GM12864 (cell line): ENCODE results near the gene CXCR2.
A peak's percentile ranks its signal among the peaks of the same experiment; 100 is the strongest.

ENCODE experiments used
- DNase-seq: peaks from one replicate; pipeline ENCODE4 v3.0.0-alpha.2; 2011; ENCODE audit warnings: low read depth
- H3K4me3 ChIP-seq: 2 replicates; pipeline ENCODE4 v1.5.1; 2011; ENCODE audit warnings: mild to moderate bottlenecking, low read depth, low read length, control low read depth
- CTCF ChIP-seq: IDR thresholded peaks from 2 replicates; pipeline ENCODE4 v1.5.1; 2011; ENCODE audit warnings: low read depth, mild to moderate bottlenecking, moderate library complexity, low read length, control low read depth, inconsistent platforms; ENCODE audit errors: missing control alignments

Gene CXCR2

GRCh38 chr2:218125626-218126080 lies at the start of gene CXCR2:
Gene CXCR2, plus strand, starts transcription at chr2:218126028. Its CDS starts 8,774 bp downstream, at chr2:218134802.
- DNase-seq = no peak
- no peak within 1 kb of the TSS for H3K4me3 ChIP-seq
- TF ChIP-seq CTCF = peak; percentile 15

DNA sequence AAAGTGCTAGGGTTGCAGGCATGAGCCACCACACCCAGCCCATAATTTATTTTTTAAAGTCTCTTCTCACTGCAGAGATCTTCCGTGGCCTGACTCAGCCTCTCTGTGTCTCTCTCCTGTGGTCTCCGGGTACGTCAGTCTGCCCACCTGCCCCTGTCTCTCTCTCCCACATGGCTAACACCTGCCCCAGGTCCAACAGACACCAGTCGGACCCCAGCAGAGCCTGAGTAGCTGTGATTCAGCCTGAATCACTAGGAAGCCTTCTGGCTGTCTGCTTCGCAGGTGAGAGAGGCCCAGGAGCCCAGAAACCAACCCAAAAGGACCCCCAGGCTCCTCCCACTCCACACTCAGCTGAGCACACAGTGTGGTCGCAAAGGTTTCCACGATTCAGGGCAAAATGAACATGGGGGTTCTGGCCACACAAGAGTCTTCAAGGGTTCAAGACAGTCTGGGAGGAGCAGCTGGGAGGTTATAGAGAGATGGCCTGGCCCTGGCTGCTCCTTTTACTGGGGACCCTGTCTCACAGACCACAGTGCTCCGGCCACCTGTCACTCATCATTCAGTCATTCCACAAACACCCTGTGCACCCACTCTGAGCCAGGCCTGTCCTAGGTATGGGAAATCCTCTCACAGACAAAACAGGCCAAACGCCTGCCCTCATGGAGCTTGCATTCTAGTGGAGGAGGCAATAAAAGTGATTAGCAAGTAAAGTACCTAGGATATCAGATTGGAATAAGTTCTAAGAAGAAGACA lies 48.2 kb upstream of the CXCR2 start:
- no peak for TF ChIP-seq CTCF
- no peak for DNase-seq
- no peak overlapping the region for H3K4me3 ChIP-seq

DNA sequence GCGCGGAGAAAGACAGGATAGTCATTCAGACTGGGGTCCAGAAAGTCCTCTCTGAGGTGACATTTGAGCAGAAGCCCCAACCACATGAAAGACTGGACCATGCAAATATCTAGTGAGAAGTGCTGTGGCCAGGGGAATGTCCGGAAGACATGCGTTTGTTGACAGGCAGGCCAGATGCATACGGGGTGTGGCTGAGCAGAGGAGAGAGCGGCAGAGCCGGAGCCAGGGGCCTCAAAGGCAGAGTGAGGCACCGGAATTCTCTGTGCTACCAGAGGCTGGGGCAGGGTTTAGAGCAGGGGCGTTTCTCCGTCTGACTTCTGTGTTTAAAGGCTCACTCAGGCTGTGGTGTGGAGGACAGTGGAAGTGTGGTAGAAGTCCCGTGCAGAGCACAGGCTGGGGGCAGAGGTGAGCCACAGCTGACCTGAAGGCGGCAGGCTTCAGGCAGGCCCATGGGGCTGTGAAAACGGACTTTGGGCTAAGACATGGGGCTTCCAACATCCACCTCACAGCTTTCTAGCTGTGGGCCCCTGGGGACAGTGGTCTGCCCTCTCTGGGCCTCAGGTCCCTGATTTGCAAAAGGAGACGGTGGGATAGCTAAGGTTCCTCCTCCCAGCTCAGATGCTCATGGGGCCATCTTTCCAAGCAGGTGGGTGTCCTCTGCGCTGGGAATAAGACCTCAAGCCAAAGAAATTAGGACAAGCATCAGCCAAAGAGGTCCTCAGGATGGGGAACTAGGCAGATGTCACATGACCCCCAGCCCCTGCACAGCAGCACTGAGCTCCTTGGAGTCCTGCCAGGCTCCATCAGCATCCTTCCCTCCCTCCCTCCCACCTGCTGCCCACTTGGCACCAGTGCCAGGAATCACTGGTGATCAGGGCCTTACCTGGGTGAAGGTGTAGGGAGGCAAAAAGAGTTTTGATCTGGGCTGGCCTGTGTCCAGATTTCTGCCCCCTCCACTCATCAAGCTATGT lies 45.6 kb upstream of the CXCR2 start:
- no peak for TF ChIP-seq CTCF
- H3K4me3 ChIP-seq = no peak overlapping the region
- no peak for DNase-seq

- no peak overlapping the region for H3K4me3 ChIP-seq
- no peak for TF ChIP-seq CTCF
- peak; percentile 57 for DNase-seq
These were observed 44.8 kb upstream of the CXCR2 start for GRCh38 chr2:218081063-218081462.

GRCh38 chr2:218081695-218082094 lies 44.1 kb upstream of the CXCR2 start:
- no peak overlapping the region for H3K4me3 ChIP-seq
- DNase-seq = no peak
- TF ChIP-seq CTCF = no peak

GRCh38 chr2:218082586-218083351 lies 43.1 kb upstream of the CXCR2 start:
- TF ChIP-seq CTCF = no peak
- no peak for DNase-seq
- no peak overlapping the region for H3K4me3 ChIP-seq
